GM20000 (cell line): ENCODE results near the gene ROR1.

Experiments used
- DNase-seq: peaks from one replicate; pipeline ENCODE4 v3.0.0; 2012; ENCODE audit warnings: low spot score
- CTCF ChIP-seq: IDR thresholded peaks from 2 replicates; pipeline ENCODE4 v1.5.1; 2012; ENCODE audit warnings: mild to moderate bottlenecking, control low read depth; ENCODE audit errors: extremely low read depth, missing control alignments

The ROR1 gene

GRCh38 chr1:64055310-64055709, 281.5 kb downstream of the ROR1 start:
- TF ChIP-seq CTCF, result no peak
- DNase-seq, result no peak

- no peak for DNase-seq
- TF ChIP-seq CTCF, result no peak
Observed at GRCh38 chr1:64059556-64059955, 285.7 kb downstream of the ROR1 start.

- TF ChIP-seq CTCF, result no peak
- DNase-seq, result no peak
Observed at GRCh38 chr1:64060611-64061302, 286.9 kb downstream of the ROR1 start.

- DNase-seq, result no peak
- TF ChIP-seq CTCF, result no peak
Observed at GRCh38 chr1:64061430-64062104, 287.8 kb downstream of the ROR1 start.

- TF ChIP-seq CTCF, result no peak
- no peak for DNase-seq
Observed at GRCh38 chr1:64062529-64062928, 288.7 kb downstream of the ROR1 start.

- no peak for TF ChIP-seq CTCF
- no peak for DNase-seq
Observed at GRCh38 chr1:64062941-64063581, 289.2 kb downstream of the ROR1 start.

GRCh38 chr1:64065571-64065970, 291.8 kb downstream of the ROR1 start:
- no peak for TF ChIP-seq CTCF

More at GRCh38 chr1:64065571-64065970, 291.8 kb downstream of the ROR1 start:
- no peak for DNase-seq
